GM21786 (cell line): ENCODE measurements around the gene CNNM1.

Experiments
- ATAC-seq: cut with Tn5 transposase; IDR thresholded peaks from one replicate; pipeline ENCODE4 v1.9.1; 2021; ENCODE audit not compliant: unreplicated experiment

CNNM1 gene

DNA sequence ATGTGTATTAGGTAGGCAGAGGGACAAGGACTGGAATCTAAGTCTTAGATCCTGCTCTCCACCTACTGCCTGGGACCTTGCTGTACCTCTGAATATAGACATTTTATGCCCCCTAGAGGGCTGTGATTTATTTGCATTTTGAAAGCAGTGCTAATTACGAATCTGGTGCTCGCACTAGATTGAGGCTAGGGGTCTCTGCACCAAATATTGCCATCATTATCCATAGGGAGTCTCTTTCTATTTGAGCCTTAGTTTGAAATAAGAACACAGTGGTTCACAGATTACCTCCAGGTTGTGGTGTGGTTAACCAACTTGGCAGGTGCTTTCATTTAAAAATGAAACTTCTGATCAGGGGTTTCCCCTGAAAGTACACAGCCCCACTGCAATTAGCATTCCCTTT lies 41.8 kb downstream of the CNNM1 start:
- peak; percentile 95 for ATAC-seq

DNA sequence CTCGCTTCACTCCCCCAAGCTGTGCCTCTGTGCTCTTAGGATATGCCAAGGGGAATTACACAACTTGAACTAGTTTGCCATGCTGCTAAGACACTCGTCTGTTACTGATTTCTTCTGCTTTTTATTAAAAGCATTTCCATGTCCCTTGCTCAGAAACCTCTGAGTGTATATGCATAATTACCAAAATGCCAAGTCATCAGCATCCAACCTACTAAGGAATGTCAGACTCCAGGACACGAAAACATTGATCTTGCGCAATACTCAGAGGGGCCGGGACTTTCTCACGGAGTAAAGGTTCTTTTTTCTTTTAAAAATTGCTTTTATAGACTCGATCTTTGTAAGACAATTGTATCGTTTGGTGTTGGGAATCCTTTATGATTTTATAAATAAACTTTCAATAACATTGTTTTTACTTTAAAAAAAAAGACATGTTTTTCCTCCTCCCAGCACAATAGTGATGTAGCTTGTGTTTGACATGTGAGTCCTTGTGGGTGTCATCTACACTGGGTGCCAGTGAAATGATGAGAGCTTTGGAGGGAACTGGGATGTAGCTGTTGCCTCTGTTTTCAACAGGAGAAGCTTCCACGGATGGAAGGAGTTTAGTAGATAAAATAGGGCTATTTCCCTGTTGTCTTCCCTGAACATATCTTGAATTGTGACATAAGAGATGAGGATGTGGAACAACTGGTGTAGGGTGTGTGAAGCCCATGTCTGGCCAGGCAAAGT lies 43.6 kb downstream of the CNNM1 start:
- no peak for ATAC-seq

DNA sequence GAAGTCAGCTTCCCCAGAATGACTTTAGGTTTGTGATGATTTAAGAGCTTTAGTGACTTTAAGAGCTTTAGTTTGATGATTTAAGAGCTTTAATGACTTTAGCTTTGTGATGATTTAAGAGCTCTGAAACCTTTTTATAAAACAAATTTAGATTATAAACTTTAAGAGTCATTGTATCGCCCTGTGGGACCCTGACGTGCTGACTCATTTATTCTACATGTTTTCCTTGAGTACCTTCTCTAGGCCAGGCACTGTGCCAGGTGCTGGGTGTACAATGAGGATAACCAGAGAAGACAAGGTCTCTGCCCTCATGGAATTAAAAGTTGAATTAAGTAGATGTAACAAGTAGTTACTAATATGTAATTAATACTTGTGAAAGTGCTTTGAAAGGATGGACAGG lies 45.4 kb downstream of the CNNM1 start:
- no peak for ATAC-seq

DNA sequence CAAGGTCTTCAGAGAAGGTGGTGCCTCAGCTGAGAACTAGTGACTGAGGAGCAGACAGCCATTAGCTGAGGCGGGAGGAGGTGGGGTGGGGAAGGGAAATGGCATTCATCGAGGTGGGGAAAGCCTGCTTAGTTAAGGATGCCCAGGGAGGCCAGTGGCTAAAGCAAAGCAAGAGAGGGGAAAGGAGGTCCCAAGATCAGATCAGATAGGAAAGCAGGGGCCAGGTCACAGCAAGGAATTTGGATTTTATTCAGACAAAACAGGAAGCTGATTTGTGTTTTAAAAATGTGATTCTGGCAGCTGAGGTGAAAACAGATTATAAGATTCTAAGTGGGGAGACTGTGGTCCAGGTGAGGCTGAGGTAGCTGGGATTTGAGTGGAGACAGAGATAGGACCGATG lies 45.8 kb downstream of the CNNM1 start:
- no peak for ATAC-seq

DNA sequence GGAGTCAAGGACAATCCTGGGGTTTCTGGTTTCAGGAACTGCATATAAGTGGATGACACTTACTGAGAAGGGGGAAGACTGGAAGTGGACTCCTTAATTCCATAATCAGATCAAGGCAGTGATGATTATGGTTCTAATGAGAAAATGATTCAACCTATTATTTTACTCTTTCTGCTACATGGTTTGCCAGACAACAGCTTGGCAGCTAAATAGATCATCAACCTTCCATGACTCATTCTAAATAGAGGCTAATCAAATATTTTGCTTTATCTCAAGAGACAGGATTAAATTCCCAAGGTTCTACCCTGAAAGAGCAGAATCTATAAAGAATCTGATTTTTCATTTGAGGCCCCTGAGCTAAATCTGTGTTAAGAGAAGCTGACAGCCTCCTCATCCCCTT lies 46.3 kb downstream of the CNNM1 start:
- ATAC-seq = no peak

DNA sequence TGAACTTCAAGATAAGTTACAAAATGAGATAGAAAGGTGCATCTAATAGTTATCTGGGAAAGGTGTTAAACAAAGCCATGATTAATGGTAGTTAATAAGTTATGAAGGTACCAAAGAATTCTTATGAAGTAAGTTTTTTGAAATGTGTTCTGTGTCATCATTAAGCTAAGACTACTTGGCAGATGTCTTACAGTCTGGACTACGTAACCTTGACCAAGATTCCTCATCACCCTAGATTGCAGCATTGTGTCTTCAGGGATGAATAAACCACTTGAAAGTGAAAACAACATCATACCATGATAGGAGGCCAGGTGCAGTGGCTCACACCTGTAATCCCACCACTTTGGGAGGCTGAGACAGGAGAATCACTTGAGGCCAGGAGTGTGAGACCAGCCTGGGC lies 53.0 kb downstream of the CNNM1 start:
- ATAC-seq = no peak

DNA sequence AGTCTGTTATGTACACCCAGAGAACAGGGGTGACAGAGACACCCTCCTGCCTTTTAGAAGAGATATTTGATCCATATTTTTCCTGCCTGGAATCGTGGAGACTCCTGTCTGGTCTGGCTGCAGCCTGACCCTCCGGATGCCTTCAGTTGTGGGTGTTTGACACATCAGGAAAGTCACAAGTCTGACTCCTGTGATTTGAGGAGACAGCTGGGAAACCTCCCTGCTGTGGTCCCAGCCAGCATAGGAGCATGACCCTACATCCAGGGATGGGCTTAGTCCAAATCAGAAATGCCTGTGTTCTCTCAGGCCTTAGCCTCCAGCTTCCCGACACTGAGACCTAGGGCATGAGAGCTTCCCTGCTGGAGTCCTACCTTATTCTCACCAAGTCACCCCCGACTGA lies 57.9 kb downstream of the CNNM1 start:
- ATAC-seq = no peak

DNA sequence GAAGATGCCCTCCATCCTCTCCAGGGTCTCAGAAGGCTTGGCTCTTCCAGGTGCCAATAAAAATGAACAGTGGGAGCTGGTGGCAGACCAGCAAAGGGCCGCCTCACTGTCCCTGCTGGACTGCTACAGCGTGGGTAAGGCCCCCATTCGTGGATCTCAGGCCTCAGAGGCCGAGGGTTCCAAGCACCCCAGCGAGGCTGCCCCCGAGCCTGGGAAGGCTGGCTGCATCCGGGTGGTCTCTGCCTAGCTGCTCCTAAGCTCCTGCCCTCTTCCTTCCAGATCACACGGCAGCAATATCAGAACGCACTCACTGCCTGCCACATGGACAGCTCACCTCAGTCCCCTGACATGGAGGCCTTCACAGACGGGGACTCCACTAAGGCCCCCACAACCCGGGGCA lies 58.4 kb downstream of the CNNM1 start:
- no peak for ATAC-seq

DNA sequence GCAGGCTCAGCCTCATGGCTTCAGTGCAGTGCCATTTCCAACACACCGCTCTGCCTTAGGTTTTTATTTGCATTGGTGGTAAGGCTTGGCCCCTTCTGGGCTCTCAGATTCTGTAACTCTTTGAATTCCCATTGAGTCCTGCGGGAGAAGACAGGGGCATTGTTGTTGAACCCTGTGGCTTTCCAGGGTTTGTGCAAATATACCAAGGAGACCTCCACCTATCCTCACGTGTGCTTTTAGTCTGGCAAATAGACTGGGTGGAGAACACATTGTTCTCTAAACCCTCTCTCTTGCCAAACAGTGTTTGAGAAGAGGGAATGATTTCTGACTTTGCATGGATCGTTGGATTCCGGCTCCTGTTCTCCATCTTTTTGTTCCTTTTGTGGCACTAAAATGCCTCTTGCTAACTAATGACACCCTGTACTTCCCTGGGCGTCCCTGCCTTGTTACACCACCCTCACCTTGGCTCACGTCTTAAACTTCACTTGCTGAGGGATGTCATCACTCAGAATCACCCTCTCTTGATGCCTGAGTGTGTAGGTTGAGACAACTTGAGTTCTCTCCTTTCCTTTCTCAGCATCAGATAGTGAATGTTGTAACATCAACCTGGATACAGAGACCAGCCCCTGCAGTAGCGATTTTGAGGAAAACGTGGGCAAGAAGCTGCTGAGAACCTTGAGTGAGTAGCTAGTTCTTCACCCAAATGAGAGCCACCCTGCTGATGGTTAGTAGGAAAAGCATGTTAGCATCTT lies 60.7 kb downstream of the CNNM1 start:
- ATAC-seq = no peak

DNA sequence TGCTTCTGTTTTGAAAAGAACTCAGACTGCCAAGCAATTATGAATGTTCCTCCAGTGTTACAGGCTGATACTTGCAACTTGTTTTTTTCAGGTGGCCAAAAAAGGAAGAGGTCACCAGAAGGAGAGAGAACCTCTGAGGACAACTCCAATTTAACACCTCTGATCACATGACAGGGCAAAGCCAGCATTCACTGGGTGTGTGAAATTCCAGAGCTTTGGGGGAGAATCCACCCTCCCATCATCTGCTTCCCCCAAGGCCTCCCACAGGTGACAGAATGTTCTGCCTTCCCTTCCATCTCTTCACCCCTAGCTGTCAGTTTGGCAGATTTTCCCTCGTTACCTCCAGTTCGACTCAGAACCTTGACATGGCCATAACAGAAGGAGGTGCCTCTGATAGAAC lies 62.2 kb downstream of the CNNM1 start:
- ATAC-seq = no peak

DNA sequence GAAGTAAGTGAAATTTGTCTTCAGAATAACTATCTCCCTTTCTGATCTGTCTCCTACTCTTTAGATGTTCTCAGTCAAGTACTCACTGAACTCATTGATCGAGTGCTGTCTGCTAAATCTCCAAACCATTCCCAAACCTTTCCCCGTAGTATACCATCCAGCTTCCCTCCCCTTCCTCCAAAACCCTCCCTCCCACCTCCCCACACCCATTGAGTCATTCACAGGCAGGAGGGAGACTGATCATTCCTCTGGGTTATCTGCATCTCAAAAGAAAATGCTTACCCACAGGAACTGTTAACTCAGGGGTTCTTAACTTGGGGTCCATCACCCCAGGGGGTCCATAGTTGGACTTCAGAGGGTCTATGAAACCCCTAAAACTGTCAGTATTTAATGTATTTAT lies 63.9 kb downstream of the CNNM1 start:
- ATAC-seq = no peak

DNA sequence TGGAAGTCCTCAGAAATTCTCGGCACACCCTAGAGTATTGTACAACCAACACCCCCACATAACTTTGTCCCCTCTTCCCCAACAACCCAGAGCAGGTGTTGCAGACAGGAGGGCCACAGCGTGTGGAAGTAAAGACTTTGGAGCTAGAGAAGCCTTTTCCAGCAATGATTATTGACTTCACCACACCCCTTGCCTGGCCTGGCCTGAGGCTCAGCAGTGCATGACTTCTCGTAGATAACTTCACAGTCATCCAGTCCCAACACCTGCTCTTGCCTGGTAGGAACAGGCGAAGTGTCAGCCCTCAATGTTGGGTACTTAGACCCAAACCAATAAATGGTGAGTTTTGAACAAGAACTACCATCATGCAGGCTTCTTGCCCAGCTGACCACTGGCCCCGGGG lies 64.5 kb downstream of the CNNM1 start:
- ATAC-seq = no peak

DNA sequence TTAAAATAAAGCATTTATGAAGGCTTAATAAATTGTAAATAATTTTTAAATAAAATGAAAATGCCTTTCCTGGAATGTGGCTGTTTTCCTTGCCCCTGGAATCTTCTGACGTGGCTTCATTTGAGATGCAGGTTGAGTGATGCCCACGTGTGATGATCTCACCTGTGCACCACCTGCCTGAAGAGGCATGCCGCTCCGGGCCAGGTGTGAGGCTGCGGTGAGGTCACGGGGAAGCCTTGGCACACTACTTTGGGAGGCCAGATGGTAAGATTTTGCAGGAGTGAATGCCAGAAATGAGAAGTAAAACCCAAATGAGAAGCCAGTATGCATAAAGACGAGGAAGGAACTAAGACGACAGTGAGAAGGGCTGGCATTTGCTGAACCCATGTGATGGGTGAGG lies 65.1 kb downstream of the CNNM1 start:
- ATAC-seq = no peak

DNA sequence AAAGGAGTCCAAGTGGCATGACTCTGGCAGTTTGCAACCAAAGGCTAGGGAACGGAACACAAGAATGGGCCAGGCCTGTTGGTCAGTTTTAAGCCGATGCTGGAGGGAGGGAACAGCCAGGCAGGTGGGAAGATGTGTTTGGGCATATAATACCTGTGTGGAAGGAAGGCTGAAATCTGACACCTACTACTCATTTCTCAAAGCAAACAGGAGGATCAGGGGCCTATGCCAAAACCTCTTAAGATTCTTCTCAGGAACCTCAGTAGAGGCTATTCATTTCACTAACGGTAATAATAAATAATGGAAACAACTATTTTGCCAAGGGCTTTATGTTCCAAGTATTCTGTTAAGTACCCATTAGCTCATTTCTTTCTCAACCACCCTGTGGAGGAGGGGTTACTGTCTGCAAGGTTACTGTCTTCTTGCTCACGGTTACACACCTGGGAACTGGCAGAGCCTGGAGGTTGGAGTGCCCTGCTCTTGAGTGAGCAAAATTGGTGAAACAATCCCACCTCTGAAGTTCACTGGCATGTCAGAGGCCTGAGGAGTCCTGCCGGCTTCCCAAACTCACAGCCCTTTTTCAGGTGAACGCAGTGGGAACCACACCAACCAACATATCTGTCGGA lies 65.7 kb downstream of the CNNM1 start:
- no peak for ATAC-seq

DNA sequence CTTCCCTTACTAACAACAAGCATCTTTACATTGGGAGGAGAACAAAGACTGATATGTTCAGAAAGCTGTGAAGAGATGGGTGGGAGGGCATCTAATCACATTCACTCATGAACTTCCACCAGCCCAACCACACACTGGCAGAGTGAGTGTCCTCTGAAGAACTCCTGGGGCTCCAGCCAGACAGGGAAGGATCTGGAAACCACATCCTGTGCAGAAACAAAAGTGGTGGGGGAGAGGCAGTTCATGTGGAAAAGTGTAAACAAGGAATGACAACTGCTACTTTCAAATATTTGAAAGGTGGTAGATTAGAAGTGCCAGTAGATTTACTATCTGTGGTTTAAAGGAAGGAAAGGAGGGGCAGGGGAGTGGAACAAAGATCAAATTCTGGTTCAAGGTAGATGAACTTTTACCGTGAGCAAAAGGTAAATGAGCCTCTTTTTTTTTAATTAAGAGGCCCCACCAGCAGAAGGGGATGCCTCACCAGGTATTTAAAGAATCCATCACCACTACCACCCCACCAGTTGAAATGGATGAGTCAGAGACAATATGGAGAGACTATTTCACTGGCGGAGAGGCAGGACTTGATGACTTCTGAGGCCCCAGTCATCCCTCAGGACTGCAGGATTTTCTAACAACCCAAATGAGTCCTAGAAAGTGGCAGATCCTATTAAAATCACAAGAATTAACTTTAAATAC lies 66.7 kb downstream of the CNNM1 start:
- ATAC-seq = no peak

DNA sequence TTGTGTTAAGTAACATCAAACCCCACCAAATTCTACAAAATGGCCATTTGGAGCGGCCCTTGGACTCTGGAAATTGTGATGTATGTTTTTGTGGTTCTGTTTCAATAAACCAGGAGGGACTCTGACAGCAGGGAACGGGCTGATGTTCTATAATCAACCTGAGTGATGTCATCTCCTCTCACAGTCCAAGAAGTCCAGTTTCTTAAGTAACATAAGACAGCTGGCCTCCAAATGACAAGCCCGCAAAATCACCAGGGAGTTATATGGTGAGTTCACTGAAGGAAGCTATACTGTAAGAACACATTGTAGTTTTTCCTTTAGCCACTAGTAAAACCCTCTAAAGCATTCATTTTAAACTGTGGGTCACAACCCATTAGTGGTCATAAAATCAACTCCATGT lies 67.3 kb downstream of the CNNM1 start:
- no peak for ATAC-seq

DNA sequence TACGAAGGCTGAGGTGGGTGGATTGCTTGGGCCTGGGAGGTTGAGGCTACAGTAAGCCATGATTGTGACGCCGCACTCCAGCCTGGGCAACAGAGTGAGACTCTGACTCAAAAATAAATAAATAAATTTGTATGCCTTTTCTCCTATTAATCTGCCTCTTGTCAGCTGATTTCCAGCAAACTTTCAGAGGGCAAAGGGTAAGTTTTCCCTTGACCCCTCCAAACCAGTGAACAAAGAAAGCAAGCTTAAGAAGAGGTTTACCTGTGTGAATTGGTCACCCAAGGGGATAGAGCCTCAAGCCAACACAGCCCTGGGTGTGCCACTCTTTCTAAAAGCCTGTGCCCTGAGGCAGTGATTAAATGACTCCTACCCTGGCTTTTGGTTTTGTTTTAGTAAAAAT lies 70.5 kb downstream of the CNNM1 start:
- no peak for ATAC-seq

DNA sequence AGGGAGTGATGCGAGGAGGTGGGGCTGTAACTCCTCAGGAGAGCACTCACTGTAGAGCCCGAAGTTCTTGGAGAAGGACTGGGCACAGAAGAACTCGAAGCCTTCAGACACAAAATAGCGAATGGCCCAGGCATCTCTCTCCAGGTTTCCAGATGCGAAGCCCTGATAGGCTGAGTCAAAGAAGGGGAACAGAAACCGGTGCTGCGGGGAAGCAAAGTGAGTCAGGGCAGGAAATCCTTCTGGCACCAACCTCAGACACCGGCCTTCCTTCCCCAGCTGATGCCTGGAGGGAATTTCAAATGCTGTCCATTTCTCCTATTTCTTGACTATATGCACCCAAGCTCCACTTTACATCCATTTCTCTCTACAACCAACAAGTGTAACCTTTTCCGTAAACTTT lies 74.5 kb downstream of the CNNM1 start:
- ATAC-seq = peak; percentile 69

DNA sequence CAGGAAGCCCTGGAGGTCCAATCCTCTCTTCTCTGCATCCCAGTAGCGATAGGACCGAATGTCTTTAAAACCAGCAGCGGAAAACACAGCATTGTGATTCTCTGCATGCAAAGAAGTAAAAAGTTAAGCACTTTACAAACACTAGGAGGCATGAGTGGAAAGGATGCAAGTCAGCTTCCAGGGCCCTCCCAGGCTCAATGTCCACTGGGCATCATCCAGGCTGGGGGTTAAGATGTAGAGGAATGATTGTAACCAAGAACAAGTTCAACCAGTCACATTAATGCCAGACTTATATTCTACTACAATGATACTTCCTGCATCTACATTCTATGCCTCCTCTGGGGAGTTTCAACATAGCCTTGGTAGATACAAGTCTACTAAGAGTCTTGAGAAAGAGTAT lies 77.0 kb downstream of the CNNM1 start:
- no peak for ATAC-seq

DNA sequence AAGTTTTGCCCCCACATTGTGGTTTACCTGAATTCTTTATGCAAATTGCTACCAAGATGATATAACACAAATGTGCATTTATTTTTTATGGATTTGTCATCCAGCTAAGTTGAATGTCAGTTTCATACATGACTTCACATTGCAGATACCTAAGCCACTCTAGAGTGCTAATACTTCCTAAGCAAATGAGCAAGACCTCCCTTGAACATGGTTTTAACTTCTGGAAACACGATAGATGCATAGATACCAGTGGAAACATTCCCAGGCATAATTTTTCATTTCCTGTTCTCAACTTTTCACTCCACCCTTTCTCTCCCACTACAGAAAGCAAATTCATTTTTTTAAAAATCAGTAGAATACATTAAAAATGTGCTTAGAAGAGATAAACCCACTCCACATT lies 81.0 kb downstream of the CNNM1 start:
- ATAC-seq = no peak

DNA sequence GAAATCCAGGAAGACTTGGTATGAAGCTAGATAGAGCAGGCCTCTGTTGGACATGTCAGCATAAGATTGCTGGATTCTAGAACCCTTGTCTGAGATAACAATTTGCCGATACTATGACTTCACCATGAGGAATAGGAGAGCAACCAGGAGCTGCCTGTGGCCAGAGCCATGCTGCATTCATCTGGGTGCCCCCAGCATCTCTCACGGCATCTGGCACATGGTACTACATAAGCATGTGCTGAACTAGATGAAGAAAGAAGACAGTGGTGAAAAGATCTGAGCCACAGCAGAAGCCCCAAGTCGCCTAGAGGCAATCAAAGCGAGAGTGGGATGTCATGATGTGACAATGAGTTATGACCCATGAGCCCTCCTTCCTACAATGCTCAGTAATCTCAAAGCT lies 81.7 kb downstream of the CNNM1 start:
- ATAC-seq = no peak

DNA sequence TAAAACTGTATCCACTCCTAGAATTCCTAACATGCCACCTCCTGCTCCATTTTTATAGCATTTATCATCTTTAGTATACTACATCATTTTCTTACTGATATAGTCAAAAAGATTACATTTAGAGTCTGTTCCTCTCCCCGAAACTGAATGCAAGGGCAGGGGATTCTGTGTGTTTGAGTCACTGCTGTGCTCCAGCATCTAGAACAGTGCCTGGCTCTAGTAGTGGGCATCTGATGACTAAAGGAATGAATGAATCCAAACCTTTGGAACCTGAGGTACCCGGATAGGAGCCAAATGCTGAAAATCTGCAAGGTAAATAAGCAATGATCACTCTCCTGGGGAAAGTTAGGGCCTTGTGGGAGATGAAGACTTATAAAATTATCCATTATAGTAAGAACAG lies 82.4 kb downstream of the CNNM1 start:
- no peak for ATAC-seq
